Esophagus muscularis mucosa (tissue), 3 donors: ENCODE measurements around the gene LRP8.

Source experiments
- POLR2AphosphoS5 ChIP-seq, 2 donors: sonication (generic); formaldehyde crosslinking; IDR thresholded peaks; one replicate each; pipeline ENCODE4 v1.6.1; 2017; ENCODE audit warnings: antibody characterized with exemption in 2 of 2
- TF ChIP-seq, protein P1 (sequence below), 3 experiments: fragments of 200-600 bp in 2 of 3; fragments of 450-650 bp in 1 of 3; sonication (generic) in 2 of 3; IDR thresholded peaks; one replicate each; pipeline ENCODE4 v1.5.1; 2017 to 2019; ENCODE audit warnings: antibody characterized with exemption in 3 of 3, mild to moderate bottlenecking in 2 of 3, moderate library complexity in 1 of 3

- TF ChIP-seq, protein P1, sequence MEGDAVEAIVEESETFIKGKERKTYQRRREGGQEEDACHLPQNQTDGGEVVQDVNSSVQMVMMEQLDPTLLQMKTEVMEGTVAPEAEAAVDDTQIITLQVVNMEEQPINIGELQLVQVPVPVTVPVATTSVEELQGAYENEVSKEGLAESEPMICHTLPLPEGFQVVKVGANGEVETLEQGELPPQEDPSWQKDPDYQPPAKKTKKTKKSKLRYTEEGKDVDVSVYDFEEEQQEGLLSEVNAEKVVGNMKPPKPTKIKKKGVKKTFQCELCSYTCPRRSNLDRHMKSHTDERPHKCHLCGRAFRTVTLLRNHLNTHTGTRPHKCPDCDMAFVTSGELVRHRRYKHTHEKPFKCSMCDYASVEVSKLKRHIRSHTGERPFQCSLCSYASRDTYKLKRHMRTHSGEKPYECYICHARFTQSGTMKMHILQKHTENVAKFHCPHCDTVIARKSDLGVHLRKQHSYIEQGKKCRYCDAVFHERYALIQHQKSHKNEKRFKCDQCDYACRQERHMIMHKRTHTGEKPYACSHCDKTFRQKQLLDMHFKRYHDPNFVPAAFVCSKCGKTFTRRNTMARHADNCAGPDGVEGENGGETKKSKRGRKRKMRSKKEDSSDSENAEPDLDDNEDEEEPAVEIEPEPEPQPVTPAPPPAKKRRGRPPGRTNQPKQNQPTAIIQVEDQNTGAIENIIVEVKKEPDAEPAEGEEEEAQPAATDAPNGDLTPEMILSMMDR (IDR thresholded peaks at IDR 0.05), result no peak
- TF ChIP-seq POLR2AphosphoS5 (IDR thresholded peaks at IDR 0.05), result no peak
Measured at GRCh38 chr1:53319296-53320101, 8.4 kb downstream of the LRP8 start.
